Colonic mucosa (tissue), 4 donors: ENCODE data around the gene SPIRE1. TPM values are rescaled to one million over a fixed set of nuclear protein-coding genes. Genes with fewer than 3 reads are reported as not detected.
"Not testable (repeated sequence)": the region's sequence is repeated elsewhere in the genome, so short reads cannot be mapped to it uniquely, and the experiment has no call there.

ENCODE experiments used
- DNase-seq: peaks from one replicate; pipeline ENCODE4 v3.0.0-alpha.2; 2020
- H3K27ac ChIP-seq: fragments of 200-600 bp; one replicate; pipeline ENCODE4 v1.8.0; 2021
- H3K27me3 ChIP-seq: fragments of 200-600 bp; one replicate; pipeline ENCODE4 v1.8.0; 2021
- H3K36me3 ChIP-seq: fragments of 200-600 bp; one replicate; pipeline ENCODE4 v1.8.0; 2021
- H3K4me1 ChIP-seq: fragments of 200-600 bp; one replicate; pipeline ENCODE4 v1.8.0; 2021; ENCODE audit warnings: mild to moderate bottlenecking
- H3K4me3 ChIP-seq: fragments of 200-600 bp; one replicate; pipeline ENCODE4 v1.8.0; 2021
- H3K9ac ChIP-seq, 2 donors: one replicate each; pipeline ENCODE4 v1.7.0; 2013; ENCODE audit warnings: control low read depth in 2 of 2, low read depth in 2 of 2, low read length in 2 of 2
- H3K9me3 ChIP-seq: fragments of 200-600 bp; one replicate; pipeline ENCODE4 v1.8.0; 2021
- CTCF ChIP-seq: fragments of 200-600 bp; IDR thresholded peaks from one replicate; pipeline ENCODE4 v1.8.0; 2022; ENCODE audit warnings: antibody characterized with exemption, mild to moderate bottlenecking
- intact Hi-C: fragments of 100-400 bp; cut with DNase I; formaldehyde crosslinking; loops from one replicate; pipeline ENCODE4 v1.14.1; 2022
- total RNA-seq, 2 donors: library from RNA; stranded (reverse); fragmentation: NEBNext Ultra II Directional in 1 of 2; extraction: Animal tissue kit (Norgen Biotek cat#: 25700) in 1 of 2; gene quantifications; one replicate each; pipeline ENCODE4 v1.2.1, GENCODE V29; 2021
- donor health status: healthy.
- donor health status: DM: no; HTN: no; CAD: no.
- donor health status: DM: no; HTN: no; CAD: no.

The SPIRE1 gene
- total RNA-seq, 2 donors from 2014 or later = 2.7 to 9.0 TPM

DNA sequence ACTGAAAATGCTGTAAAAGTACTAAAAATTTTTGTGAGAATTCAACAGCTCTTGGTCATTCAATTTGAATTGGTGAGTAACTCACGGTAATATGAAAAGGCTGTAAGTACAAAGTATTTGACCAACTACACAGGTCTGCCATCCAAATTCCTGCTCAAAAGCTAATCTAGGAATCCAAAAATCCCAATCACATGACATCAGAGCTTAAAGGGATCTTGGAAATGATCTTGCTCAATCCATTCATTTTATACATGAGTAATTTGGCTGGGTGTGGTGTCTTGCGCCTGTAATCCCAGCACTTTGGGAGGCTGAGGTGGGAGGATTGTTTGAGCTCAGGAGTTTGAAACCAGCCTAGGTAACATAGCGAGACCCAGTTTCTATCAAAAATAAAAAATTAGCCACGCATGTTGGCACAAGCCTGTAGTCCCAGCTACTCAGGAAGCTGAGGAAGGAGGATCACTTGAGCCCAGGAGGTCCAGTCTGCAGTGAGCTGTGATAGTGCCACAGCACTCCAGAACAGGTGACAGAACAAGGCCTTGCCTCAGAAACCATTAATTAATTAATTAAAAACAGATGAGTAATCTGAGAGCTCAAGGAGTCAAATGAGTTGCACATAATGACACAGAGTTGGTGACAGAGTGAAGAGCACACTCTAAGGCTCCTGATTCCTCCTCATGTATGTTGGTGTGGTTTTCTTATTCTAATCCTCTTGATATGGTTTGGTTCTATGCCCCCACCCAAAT is 19.8 kb downstream of the SPIRE1 start:
- Histone ChIP-seq H3K4me1 (no peaks in the 10 kb centered on the region), H3K27ac (no peak overlapping the region)

GRCh38 chr18:12637393-12637792 is 20.5 kb downstream of the SPIRE1 start:
- H3K36me3 ChIP-seq = no peaks in the 10 kb centered on the region
- DNase-seq = no peak
- H3K4me1 ChIP-seq = no peaks in the 10 kb centered on the region
- TF ChIP-seq CTCF = no peak
- intact Hi-C loops = no loop called here
- no peak overlapping the region for H3K4me3 ChIP-seq
- H3K27me3 ChIP-seq = no peaks in the 10 kb centered on the region
- no peaks in the 10 kb centered on the region for H3K9me3 ChIP-seq
- H3K9ac ChIP-seq = no peak overlapping the region
- no peak overlapping the region for H3K27ac ChIP-seq

More for the DNA sequence above, 19.8 kb downstream of the SPIRE1 start:
- DNase-seq = no peak
- intact Hi-C loops = no loop called here
- Histone ChIP-seq H3K4me3 (no peak overlapping the region), H3K9me3 (no peaks in the 10 kb centered on the region), H3K27me3 (no peaks in the 10 kb centered on the region), H3K36me3 (no peaks in the 10 kb centered on the region), H3K9ac (no peak overlapping the region)
- no peak for TF ChIP-seq CTCF

GRCh38 chr18:12631831-12632477 is 26.0 kb downstream of the SPIRE1 start:
- H3K9me3 ChIP-seq = no peaks in the 10 kb centered on the region
- no peak for DNase-seq
- intact Hi-C loops = no loop called here
- H3K36me3 ChIP-seq = no peaks in the 10 kb centered on the region
- H3K27ac ChIP-seq = no peak overlapping the region
- TF ChIP-seq CTCF = no peak
- H3K4me1 ChIP-seq = no peaks in the 10 kb centered on the region
- no peak overlapping the region for H3K9ac ChIP-seq
- no peaks in the 10 kb centered on the region for H3K27me3 ChIP-seq
- no peak overlapping the region for H3K4me3 ChIP-seq

DNA sequence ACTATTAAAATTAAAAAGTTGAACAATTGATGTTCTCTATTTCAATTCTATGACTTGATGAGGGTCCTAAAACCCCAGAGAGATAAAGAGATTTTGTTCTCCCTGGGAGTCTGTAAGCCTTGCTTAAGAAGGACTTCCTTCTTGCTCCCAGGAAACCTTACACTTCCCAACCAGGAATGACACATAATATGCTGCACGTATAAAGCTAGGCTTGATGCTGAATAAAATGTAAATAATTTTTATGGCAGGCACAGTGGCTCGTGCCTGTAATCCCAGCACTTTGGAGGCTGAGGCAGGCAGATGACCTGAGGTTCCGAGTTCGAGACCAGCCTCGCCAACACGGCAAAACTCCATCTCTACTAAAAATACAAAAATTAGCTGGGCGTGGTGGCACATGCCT is 27.8 kb downstream of the SPIRE1 start:
- intact Hi-C loops = no loop called here
- no peaks in the 10 kb centered on the region for H3K36me3 ChIP-seq
- no peaks in the 10 kb centered on the region for H3K4me1 ChIP-seq
- H3K27ac ChIP-seq = no peak overlapping the region
- no peaks in the 10 kb centered on the region for H3K27me3 ChIP-seq
- no peak for DNase-seq
- TF ChIP-seq CTCF = no peak
- H3K4me3 ChIP-seq = no peak overlapping the region
- no peak overlapping the region for H3K9ac ChIP-seq
- H3K9me3 ChIP-seq = no peaks in the 10 kb centered on the region

DNA sequence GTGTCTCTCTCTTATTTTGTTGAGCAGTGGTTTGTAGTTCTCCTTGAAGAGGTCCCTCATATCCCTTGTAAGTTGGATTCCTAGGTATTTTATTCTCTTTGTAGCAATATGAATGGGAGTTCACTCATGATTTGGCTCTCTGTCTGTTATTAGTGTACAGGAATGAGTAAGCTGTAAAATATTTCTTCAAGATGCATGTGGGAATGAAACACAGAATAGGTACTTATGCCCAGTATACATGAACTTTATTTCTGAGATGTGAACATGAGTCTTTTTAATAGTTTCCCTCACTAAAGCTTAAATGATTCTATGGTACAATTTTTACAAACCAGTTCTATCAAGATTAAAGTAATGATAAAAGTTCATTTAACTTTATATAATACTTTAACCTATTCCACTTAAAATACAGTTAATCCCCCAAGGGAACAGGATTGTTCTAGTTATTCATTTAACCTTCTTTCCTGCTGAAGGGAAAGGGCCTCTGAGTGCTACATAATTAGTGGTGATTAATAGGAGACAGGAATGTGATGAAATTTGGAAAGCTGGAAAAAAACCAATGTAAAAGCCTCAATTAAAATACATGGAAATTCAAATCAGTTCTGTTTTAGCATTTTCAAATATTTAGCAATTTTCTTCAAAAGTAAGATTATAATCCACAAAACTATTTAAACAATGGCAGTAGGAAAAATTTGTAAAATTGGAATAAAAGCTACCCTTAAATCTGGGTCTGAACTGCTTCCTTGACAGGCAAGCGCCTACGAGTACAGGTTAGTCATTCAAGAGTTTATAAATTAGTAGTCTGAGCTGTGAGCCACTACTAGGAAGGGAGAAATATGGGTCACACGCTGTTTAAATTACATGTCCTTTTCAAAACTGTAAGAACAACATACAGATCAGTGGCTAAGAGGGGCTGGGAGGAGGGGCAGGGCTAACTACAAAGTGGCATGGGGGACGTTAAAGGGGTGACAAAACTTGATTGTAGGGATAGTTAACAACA is 28.9 kb downstream of the SPIRE1 start:
- DNase-seq = no peak
- Histone ChIP-seq H3K4me3 (no peak overlapping the region), H3K9ac (no peak overlapping the region), H3K36me3 (no peaks in the 10 kb centered on the region), H3K27me3 (no peaks in the 10 kb centered on the region), H3K9me3 (no peaks in the 10 kb centered on the region), H3K4me1 (no peaks in the 10 kb centered on the region), H3K27ac (no peak overlapping the region)
- intact Hi-C loops = no loop called here
- no peak for TF ChIP-seq CTCF

DNA sequence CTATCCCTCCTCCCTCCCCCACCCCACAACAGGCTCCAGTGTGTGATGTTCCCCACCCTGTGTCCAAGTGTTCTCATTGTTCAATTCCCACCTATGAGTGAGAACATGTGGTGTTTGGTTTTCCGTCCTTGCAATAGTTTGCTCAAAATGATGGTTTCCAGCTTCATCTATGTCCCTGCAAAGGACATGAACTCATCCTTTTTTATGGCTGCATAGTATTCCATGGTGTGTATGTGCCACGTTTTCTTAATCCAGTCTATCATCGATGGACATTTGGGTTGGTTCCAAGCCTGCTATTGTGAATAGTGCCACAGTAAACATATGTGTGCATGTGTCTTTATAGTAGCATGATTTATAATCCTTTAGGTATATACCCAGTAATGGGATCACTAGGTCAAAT is 30.7 kb downstream of the SPIRE1 start:
- H3K9me3 ChIP-seq, H3K4me3 ChIP-seq, H3K36me3 ChIP-seq, H3K9ac ChIP-seq, intact Hi-C loops, H3K4me1 ChIP-seq, DNase-seq, H3K27ac ChIP-seq, H3K27me3 ChIP-seq: not testable (repeated sequence)
